ENCODE results near the gene LIN54.
A peak's percentile ranks its signal among the peaks of the same experiment; 100 is the strongest.
"Not testable (repeated sequence)": the region's sequence is repeated elsewhere in the genome, so short reads cannot be mapped to it uniquely, and the experiment has no call there.

LIN54 gene

GRCh38 chr4:83028976-83029375 lies 18.4 kb upstream of the LIN54 start:
- Histone ChIP-seq H3K36me3 (ENCODE audit: control insufficient read depth, insufficient read depth, low read length, severe bottlenecking) (no peaks in the 10 kb centered on the region), H3K4me3 (ENCODE audit: low read length) (no peak overlapping the region), H3K27me3 (replicated peaks; ENCODE audit: control insufficient read depth, insufficient read depth, low read length) (no peaks in the 10 kb centered on the region), H3K9me3 (ENCODE audit: control insufficient read depth, low read length) (peaks cover 15% of the 10 kb centered on the region), H3K4me1 (ENCODE audit: control insufficient read depth, insufficient read depth, low read length) (no peaks in the 10 kb centered on the region), H3K9ac (ENCODE audit: low read length) (no peak overlapping the region)
- DNase-seq (ENCODE audit: low read depth): no peak

- Histone ChIP-seq H3K4me3 (ENCODE audit: low read length) (no peak overlapping the region), H3K36me3 (ENCODE audit: control insufficient read depth, insufficient read depth, low read length, severe bottlenecking) (no peaks in the 10 kb centered on the region), H3K9me3 (ENCODE audit: control insufficient read depth, low read length) (peaks cover 19% of the 10 kb centered on the region), H3K27me3 (replicated peaks; ENCODE audit: control insufficient read depth, insufficient read depth, low read length) (no peaks in the 10 kb centered on the region), H3K9ac (ENCODE audit: low read length) (no peak overlapping the region), H3K4me1 (ENCODE audit: control insufficient read depth, insufficient read depth, low read length) (no peaks in the 10 kb centered on the region)
- DNase-seq (ENCODE audit: low read depth): no peak
Observed at GRCh38 chr4:83025563-83025962, 14.9 kb upstream of the LIN54 start.

DNA sequence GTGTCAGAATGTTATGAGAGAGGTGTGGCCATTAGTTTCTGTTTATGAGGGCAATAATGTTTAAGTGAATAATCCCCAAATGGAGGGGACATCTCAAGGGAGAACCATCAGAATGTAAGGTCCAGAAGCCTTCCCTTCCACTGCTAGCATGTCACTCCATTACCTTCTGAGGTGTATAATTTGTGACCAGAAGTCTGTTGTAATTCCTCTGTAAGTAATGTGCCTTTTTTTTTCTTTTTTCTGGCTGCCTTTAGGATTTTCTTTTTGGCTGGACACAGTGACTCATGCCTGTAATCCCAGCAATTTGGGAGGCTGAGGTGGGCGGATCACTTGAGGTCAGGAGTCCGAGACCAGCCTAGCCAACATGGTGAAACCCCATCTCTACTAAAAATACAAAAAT lies 13.6 kb upstream of the LIN54 start:
- Histone ChIP-seq H3K9ac (ENCODE audit: low read length) (no peak overlapping the region), H3K36me3 (ENCODE audit: control insufficient read depth, insufficient read depth, low read length, severe bottlenecking) (no peaks in the 10 kb centered on the region), H3K4me3 (ENCODE audit: low read length) (no peak overlapping the region), H3K27me3 (replicated peaks; ENCODE audit: control insufficient read depth, insufficient read depth, low read length) (no peaks in the 10 kb centered on the region), H3K9me3 (ENCODE audit: control insufficient read depth, low read length) (peaks cover 19% of the 10 kb centered on the region), H3K4me1 (ENCODE audit: control insufficient read depth, insufficient read depth, low read length) (no peaks in the 10 kb centered on the region)
- no peak for DNase-seq (ENCODE audit: low read depth)

DNA sequence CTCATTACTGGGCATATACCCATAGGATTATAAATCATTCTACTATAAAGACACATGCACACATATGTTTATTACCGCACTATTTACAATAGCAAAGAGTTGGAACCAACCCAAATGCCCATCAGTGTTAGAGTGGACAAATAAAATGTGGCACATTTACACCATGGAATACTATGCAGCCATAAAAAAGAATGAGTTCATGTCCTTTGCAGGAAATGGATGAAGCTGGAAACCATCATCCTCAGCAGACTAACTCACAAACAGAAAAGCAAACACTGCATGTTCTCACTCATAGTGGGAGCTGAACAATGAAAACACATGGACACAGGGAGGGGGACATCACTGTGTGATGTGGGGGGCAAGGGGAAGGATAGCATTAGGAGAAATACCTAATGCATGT lies 13.0 kb upstream of the LIN54 start:
- not testable (repeated sequence) for H3K27me3 ChIP-seq (replicated peaks; ENCODE audit: control insufficient read depth, insufficient read depth, low read length); H3K9ac ChIP-seq (ENCODE audit: low read length); DNase-seq (ENCODE audit: low read depth); H3K36me3 ChIP-seq (ENCODE audit: control insufficient read depth, insufficient read depth, low read length, severe bottlenecking); H3K4me1 ChIP-seq (ENCODE audit: control insufficient read depth, insufficient read depth, low read length); H3K4me3 ChIP-seq (ENCODE audit: low read length)
- H3K9me3 ChIP-seq (ENCODE audit: control insufficient read depth, low read length): peaks cover 19% of the 10 kb centered on the region

GRCh38 chr4:83022724-83023450 lies 12.3 kb upstream of the LIN54 start:
- peak; percentile 34 for DNase-seq (ENCODE audit: low read depth)
- no peaks in the 10 kb centered on the region for H3K36me3 ChIP-seq (ENCODE audit: control insufficient read depth, insufficient read depth, low read length, severe bottlenecking)
- peaks cover 19% of the 10 kb centered on the region for H3K9me3 ChIP-seq (ENCODE audit: control insufficient read depth, low read length)
- H3K4me3 ChIP-seq (ENCODE audit: low read length): no peak overlapping the region
- H3K27me3 ChIP-seq (replicated peaks; ENCODE audit: control insufficient read depth, insufficient read depth, low read length): no peaks in the 10 kb centered on the region
- no peak overlapping the region for H3K9ac ChIP-seq (ENCODE audit: low read length)
- H3K4me1 ChIP-seq (ENCODE audit: control insufficient read depth, insufficient read depth, low read length): no peaks in the 10 kb centered on the region

GRCh38 chr4:83019794-83020494 lies 9.3 kb upstream of the LIN54 start:
- Histone ChIP-seq H3K27me3 (replicated peaks; ENCODE audit: control insufficient read depth, insufficient read depth, low read length) (no peaks in the 10 kb centered on the region), H3K4me3 (ENCODE audit: low read length) (no peak overlapping the region), H3K36me3 (ENCODE audit: control insufficient read depth, insufficient read depth, low read length, severe bottlenecking) (no peaks in the 10 kb centered on the region), H3K9ac (ENCODE audit: low read length) (no peak overlapping the region), H3K4me1 (ENCODE audit: control insufficient read depth, insufficient read depth, low read length) (no peaks in the 10 kb centered on the region), H3K9me3 (ENCODE audit: control insufficient read depth, low read length) (peaks cover 13% of the 10 kb centered on the region)
- DNase-seq (ENCODE audit: low read depth): no peak

- peak overlapping the region; percentile 89 for H3K4me3 ChIP-seq (ENCODE audit: low read length)
- no peaks in the 10 kb centered on the region for H3K9me3 ChIP-seq (ENCODE audit: control insufficient read depth, low read length)
- no peaks in the 10 kb centered on the region for H3K27me3 ChIP-seq (replicated peaks; ENCODE audit: control insufficient read depth, insufficient read depth, low read length)
- H3K4me1 ChIP-seq (ENCODE audit: control insufficient read depth, insufficient read depth, low read length): peaks cover 28% of the 10 kb centered on the region
- H3K9ac ChIP-seq (ENCODE audit: low read length): peak overlapping the region; percentile 89
- DNase-seq (ENCODE audit: low read depth): no peak
- no peaks in the 10 kb centered on the region for H3K36me3 ChIP-seq (ENCODE audit: control insufficient read depth, insufficient read depth, low read length, severe bottlenecking)
Observed at GRCh38 chr4:83013902-83014301, 3.3 kb upstream of the LIN54 start.

DNA sequence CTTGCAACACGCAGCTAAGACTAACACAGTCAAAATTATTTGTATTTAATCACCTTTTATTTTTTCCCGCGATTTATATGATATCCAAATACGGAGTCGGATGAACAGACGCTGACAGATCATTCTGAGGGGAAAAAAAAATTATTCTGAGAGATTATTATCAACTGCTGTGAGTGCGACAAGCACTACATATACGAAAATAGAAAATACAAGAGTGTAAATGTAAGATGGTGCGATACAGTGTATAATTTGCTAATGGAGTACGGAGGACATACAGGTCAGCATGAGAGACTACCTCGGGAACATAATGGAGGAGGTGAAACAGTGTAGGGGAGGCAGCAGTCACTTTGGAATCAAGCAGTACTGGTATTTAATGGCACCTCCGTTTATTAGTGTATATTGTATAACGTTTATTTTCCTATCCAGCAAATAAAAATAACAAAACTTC lies 2.8 kb upstream of the LIN54 start:
- H3K4me3 ChIP-seq (ENCODE audit: low read length): peak overlapping the region; percentile 89
- H3K9ac ChIP-seq (ENCODE audit: low read length): peak overlapping the region; percentile 89
- no peaks in the 10 kb centered on the region for H3K9me3 ChIP-seq (ENCODE audit: control insufficient read depth, low read length)
- DNase-seq (ENCODE audit: low read depth): no peak
- H3K27me3 ChIP-seq (replicated peaks; ENCODE audit: control insufficient read depth, insufficient read depth, low read length): no peaks in the 10 kb centered on the region
- H3K36me3 ChIP-seq (ENCODE audit: control insufficient read depth, insufficient read depth, low read length, severe bottlenecking): no peaks in the 10 kb centered on the region
- peaks cover 32% of the 10 kb centered on the region for H3K4me1 ChIP-seq (ENCODE audit: control insufficient read depth, insufficient read depth, low read length)

- no peaks in the 10 kb centered on the region for H3K27me3 ChIP-seq (replicated peaks; ENCODE audit: control insufficient read depth, insufficient read depth, low read length)
- peak overlapping the region; percentile 96 for H3K4me3 ChIP-seq (ENCODE audit: low read length)
- peaks cover 33% of the 10 kb centered on the region for H3K4me1 ChIP-seq (ENCODE audit: control insufficient read depth, insufficient read depth, low read length)
- DNase-seq (ENCODE audit: low read depth): peak; percentile 99
- H3K9me3 ChIP-seq (ENCODE audit: control insufficient read depth, low read length): no peaks in the 10 kb centered on the region
- peak overlapping the region; percentile 89 for H3K9ac ChIP-seq (ENCODE audit: low read length)
- no peaks in the 10 kb centered on the region for H3K36me3 ChIP-seq (ENCODE audit: control insufficient read depth, insufficient read depth, low read length, severe bottlenecking)
Observed at GRCh38 chr4:83012687-83013419, 2.2 kb upstream of the LIN54 start.

GRCh38 chr4:83012200-83012686 lies 1.6 kb upstream of the LIN54 start:
- Histone ChIP-seq H3K9ac (ENCODE audit: low read length) (peak overlapping the region; percentile 82), H3K4me1 (ENCODE audit: control insufficient read depth, insufficient read depth, low read length) (peaks cover 33% of the 10 kb centered on the region), H3K9me3 (ENCODE audit: control insufficient read depth, low read length) (no peaks in the 10 kb centered on the region), H3K4me3 (ENCODE audit: low read length) (peak overlapping the region; percentile 96), H3K27me3 (replicated peaks; ENCODE audit: control insufficient read depth, insufficient read depth, low read length) (no peaks in the 10 kb centered on the region), H3K36me3 (ENCODE audit: control insufficient read depth, insufficient read depth, low read length, severe bottlenecking) (no peaks in the 10 kb centered on the region)
- DNase-seq (ENCODE audit: low read depth): peak; percentile 74

DNA sequence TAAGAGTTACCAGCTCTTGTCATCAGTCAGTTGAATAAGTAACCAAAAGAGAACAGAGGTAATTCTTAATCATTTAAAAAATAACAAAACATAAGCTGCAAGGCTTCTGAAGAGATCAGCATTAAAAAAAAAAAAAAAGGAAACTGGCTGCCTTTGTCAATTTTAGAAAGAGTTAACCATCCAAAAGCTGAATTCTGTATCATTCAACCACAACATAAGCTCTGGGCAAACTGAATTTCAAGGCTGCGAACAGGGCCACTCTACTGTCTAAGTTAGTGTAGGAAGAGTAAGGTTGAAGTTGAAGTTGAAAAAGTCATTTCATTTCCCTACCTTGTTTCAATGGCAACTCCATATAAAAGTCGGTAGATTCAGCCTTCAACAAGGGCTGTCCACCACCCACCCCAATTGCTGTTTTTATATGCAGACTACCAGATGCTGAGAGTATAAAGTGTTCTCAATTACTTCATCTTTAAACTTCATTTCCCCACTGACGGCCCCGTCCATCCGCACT lies 1.1 kb upstream of the LIN54 start:
- DNase-seq (ENCODE audit: low read depth): no peak
- no peaks in the 10 kb centered on the region for H3K27me3 ChIP-seq (replicated peaks; ENCODE audit: control insufficient read depth, insufficient read depth, low read length)
- no peaks in the 10 kb centered on the region for H3K9me3 ChIP-seq (ENCODE audit: control insufficient read depth, low read length)
- peak overlapping the region; percentile 96 for H3K4me3 ChIP-seq (ENCODE audit: low read length)
- H3K9ac ChIP-seq (ENCODE audit: low read length): peak overlapping the region; percentile 82
- H3K4me1 ChIP-seq (ENCODE audit: control insufficient read depth, insufficient read depth, low read length): peaks cover 33% of the 10 kb centered on the region
- no peaks in the 10 kb centered on the region for H3K36me3 ChIP-seq (ENCODE audit: control insufficient read depth, insufficient read depth, low read length, severe bottlenecking)
